Upper lobe of right lung (tissue), 1 donor: ENCODE results near the gene GID4. TPM values are rescaled to one million over a fixed set of nuclear protein-coding genes. Genes with fewer than 3 reads are reported as not detected.
"Not testable (repeated sequence)": the region's sequence is repeated elsewhere in the genome, so short reads cannot be mapped to it uniquely, and the experiment has no call there.

Experiments
- ATAC-seq: fragments of 200-7000 bp; cut with Tn5 transposase; one replicate; pipeline ENCODE4 v1.9.1; 2020; ENCODE audit warnings: mild to moderate bottlenecking, moderate library complexity
- DNase-seq: peaks from one replicate; pipeline ENCODE4 v3.0.0-alpha.2; 2020
- H3K27ac ChIP-seq: fragments of 200-600 bp; one replicate; pipeline ENCODE4 v1.8.0; 2022
- H3K27me3 ChIP-seq: fragments of 200-600 bp; one replicate; pipeline ENCODE4 v1.8.0; 2022; ENCODE audit warnings: mild to moderate bottlenecking
- H3K36me3 ChIP-seq: fragments of 200-600 bp; one replicate; pipeline ENCODE4 v1.8.0; 2022
- H3K4me1 ChIP-seq: fragments of 200-600 bp; one replicate; pipeline ENCODE4 v1.8.0; 2022
- H3K4me3 ChIP-seq: fragments of 200-600 bp; one replicate; pipeline ENCODE4 v1.8.0; 2022; ENCODE audit warnings: mild to moderate bottlenecking
- H3K9me3 ChIP-seq: fragments of 200-600 bp; one replicate; pipeline ENCODE4 v1.8.0; 2022
- intact Hi-C: fragments of 100-400 bp; cut with DNase I; formaldehyde crosslinking; loops from one replicate; pipeline ENCODE4 v1.11.0; 2022
- total RNA-seq: library from RNA; stranded (reverse); fragmentation: NEBNext Ultra II Directional; extraction: Animal tissue kit (Norgen Biotek cat#: 25700); gene quantifications from one replicate; pipeline ENCODE4 v1.2.1, GENCODE V29; 2021
- TF ChIP-seq, protein P1 (sequence below): fragments of 200-600 bp; IDR thresholded peaks from one replicate; pipeline ENCODE4 v1.8.0; 2022; ENCODE audit warnings: antibody characterized with exemption
- donor health status: DM: no; HTN: yes; CAD: no; lungs with severe emphysema.

The GID4 gene
- total RNA-seq, 1 donor from 2014 or later = 11.6 TPM

DNA sequence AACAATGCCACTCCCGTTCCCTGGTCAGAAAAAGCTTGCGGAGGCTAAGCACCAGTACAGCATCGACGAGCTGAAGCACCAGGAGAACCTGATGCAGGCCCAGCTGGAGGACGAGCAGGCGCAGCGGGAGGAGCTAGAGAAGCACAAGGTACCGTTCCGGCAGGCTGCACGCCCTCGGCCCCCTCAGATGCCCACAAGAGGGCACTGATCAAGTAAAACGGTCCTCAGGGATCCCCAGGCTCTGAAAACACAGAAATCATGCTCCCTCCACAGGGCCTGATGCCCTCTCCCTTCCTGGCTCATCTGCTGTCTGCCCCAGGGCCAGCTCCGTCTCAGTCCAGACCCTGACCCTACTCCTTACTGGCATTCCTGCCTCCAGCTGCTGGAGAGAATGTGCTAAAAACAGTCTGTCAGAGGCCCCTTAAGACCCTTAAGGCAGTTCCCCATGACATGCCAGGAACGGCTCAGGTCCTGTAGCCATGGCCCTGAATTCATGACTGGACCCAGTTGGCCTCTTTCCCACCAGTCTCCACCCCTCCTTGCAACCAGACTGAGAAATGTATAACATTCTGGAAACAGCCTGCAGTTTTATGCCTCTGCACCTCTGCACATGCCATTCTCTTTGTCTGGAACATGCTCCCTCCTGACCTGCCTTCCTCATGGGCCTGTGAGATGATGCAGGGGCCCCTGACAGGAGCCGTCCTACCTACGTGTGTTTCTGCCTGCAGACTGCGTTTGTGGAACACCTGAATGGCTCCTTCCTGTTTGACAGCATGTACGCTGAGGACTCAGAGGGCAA lies 44.7 kb upstream of the GID4 start:
- ATAC-seq (peak; percentile 33), DNase-seq (no peak)
- Histone ChIP-seq H3K9me3 (no peaks in the 10 kb centered on the region), H3K36me3 (no peaks in the 10 kb centered on the region), H3K4me1 (no peaks in the 10 kb centered on the region), H3K4me3 (no peak overlapping the region), H3K27ac (no peak overlapping the region), H3K27me3 (no peaks in the 10 kb centered on the region)
- TF ChIP-seq, protein P1, sequence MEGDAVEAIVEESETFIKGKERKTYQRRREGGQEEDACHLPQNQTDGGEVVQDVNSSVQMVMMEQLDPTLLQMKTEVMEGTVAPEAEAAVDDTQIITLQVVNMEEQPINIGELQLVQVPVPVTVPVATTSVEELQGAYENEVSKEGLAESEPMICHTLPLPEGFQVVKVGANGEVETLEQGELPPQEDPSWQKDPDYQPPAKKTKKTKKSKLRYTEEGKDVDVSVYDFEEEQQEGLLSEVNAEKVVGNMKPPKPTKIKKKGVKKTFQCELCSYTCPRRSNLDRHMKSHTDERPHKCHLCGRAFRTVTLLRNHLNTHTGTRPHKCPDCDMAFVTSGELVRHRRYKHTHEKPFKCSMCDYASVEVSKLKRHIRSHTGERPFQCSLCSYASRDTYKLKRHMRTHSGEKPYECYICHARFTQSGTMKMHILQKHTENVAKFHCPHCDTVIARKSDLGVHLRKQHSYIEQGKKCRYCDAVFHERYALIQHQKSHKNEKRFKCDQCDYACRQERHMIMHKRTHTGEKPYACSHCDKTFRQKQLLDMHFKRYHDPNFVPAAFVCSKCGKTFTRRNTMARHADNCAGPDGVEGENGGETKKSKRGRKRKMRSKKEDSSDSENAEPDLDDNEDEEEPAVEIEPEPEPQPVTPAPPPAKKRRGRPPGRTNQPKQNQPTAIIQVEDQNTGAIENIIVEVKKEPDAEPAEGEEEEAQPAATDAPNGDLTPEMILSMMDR = peak; percentile 29
- intact Hi-C loops = no loop called here

DNA sequence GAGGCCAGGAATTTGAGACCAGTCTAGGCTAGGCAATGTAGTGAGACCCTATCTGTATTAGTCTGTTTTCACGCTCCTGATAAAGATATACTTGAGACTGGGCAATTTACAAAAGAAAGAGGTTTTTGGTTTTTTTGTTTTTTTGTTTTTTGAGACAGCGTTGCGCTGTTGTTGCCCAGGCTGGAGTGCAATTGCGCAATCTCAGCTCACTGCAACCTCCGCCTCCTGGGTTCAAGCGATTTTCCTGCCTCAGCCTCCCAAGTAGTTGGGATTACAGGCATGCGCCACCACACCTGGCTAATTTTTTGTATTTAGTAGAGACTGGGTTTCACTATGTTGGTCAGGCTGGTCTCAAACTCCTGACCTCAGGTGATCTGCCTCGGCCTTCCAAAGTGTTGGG lies 43.3 kb upstream of the GID4 start:
- ATAC-seq, H3K4me3 ChIP-seq, H3K9me3 ChIP-seq, DNase-seq, H3K27ac ChIP-seq, H3K36me3 ChIP-seq, intact Hi-C loops, H3K4me1 ChIP-seq, H3K27me3 ChIP-seq: not testable (repeated sequence)

- Histone ChIP-seq H3K4me3 (no peak overlapping the region), H3K27ac (no peak overlapping the region), H3K27me3 (no peaks in the 10 kb centered on the region), H3K9me3 (no peaks in the 10 kb centered on the region), H3K4me1 (no peaks in the 10 kb centered on the region), H3K36me3 (no peaks in the 10 kb centered on the region)
- ATAC-seq (no peak), DNase-seq (no peak)
- TF ChIP-seq, protein P1 = no peak
- intact Hi-C loops = no loop called here
These were observed 40.3 kb upstream of the GID4 start for GRCh38 chr17:17998934-17999333.

DNA sequence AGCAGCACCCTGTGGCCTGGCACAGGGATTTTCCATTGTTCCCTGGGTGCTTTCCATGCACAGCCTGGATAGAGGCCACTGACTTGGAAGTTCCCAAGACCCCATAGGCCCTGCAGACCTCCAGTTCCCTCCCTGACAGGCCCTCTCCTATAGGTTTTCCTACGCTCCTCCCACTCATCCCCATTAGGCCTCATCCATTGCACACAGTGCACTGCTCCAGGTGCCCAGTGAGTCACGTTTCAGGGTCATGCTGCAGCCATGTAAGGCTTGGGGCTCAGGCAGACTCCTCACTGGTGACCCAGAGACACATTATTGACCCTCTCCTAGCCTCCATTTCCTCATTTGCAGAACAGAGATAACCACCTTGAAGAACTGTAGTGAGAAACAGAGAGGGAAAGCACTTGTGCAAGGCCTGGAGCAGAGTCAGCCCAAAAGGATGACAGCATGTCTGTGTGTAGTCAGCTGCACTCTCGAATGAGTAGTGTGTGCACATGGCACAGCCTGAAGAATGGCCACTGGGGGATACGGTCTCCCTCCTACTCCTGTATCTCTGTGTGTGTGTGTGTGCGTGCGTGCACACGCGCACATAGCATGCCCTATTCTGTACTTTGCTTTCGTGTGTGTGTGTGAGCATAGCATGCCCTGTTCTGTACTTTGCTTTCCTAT lies 39.7 kb upstream of the GID4 start:
- H3K9me3 ChIP-seq = no peaks in the 10 kb centered on the region

GRCh38 chr17:18000030-18000408 lies 39.2 kb upstream of the GID4 start:
- H3K4me1 ChIP-seq = no peaks in the 10 kb centered on the region
- H3K9me3 ChIP-seq = no peaks in the 10 kb centered on the region
- DNase-seq = no peak
- H3K4me3 ChIP-seq = no peak overlapping the region
- intact Hi-C loops = no loop called here
- H3K27ac ChIP-seq = no peak overlapping the region
- no peaks in the 10 kb centered on the region for H3K36me3 ChIP-seq
- H3K27me3 ChIP-seq = no peaks in the 10 kb centered on the region
- no peak for ATAC-seq
- TF ChIP-seq, protein P1 = no peak

More for the DNA sequence above, 39.7 kb upstream of the GID4 start:
- no peaks in the 10 kb centered on the region for H3K4me1 ChIP-seq
- intact Hi-C loops = no loop called here
- TF ChIP-seq, protein P1 = no peak
- no peak for DNase-seq
- H3K36me3 ChIP-seq = no peaks in the 10 kb centered on the region
- H3K27ac ChIP-seq = no peak overlapping the region
- no peak for ATAC-seq
- no peak overlapping the region for H3K4me3 ChIP-seq
- no peaks in the 10 kb centered on the region for H3K27me3 ChIP-seq

- no peaks in the 10 kb centered on the region for H3K36me3 ChIP-seq
- TF ChIP-seq, protein P1 = no peak
- DNase-seq (no peak), ATAC-seq (no peak)
- H3K4me1 ChIP-seq = no peaks in the 10 kb centered on the region
- H3K4me3 ChIP-seq = no peak overlapping the region
- H3K9me3 ChIP-seq = no peaks in the 10 kb centered on the region
- intact Hi-C loops = no loop called here
- no peak overlapping the region for H3K27ac ChIP-seq
- H3K27me3 ChIP-seq = no peaks in the 10 kb centered on the region
These were observed 37.0 kb upstream of the GID4 start for GRCh38 chr17:18002171-18002570.
